ENCODE data around the gene TEF.

TEF gene

GRCh38 chr22:41444360-41445128, 62.8 kb downstream of the TEF start:
- Mint-ChIP-seq H3K4me3 (peak overlapping the region; percentile 92), H3K27ac (peak overlapping the region; percentile 99), H3K27me3 (no peaks in the 10 kb centered on the region), H3K36me3 (ENCODE audit: low read depth) (peaks cover 26% of the 10 kb centered on the region), H3K9me3 (no peaks in the 10 kb centered on the region), H3K4me1 (ENCODE audit: low read depth) (peaks cover 34% of the 10 kb centered on the region)

GRCh38 chr22:41445129-41446056, 63.7 kb downstream of the TEF start:
- peaks cover 26% of the 10 kb centered on the region for H3K36me3 Mint-ChIP-seq (ENCODE audit: low read depth)
- peak overlapping the region; percentile 99 for H3K27ac Mint-ChIP-seq
- H3K9me3 Mint-ChIP-seq, result no peaks in the 10 kb centered on the region
- H3K27me3 Mint-ChIP-seq, result no peaks in the 10 kb centered on the region
- H3K4me3 Mint-ChIP-seq, result peak overlapping the region; percentile 92
- peaks cover 34% of the 10 kb centered on the region for H3K4me1 Mint-ChIP-seq (ENCODE audit: low read depth)

- no peaks in the 10 kb centered on the region for H3K9me3 Mint-ChIP-seq
- H3K27ac Mint-ChIP-seq, result peak overlapping the region; percentile 99
- H3K4me3 Mint-ChIP-seq, result peak overlapping the region; percentile 92
- H3K4me1 Mint-ChIP-seq (ENCODE audit: low read depth), result peaks cover 29% of the 10 kb centered on the region
- no peaks in the 10 kb centered on the region for H3K27me3 Mint-ChIP-seq
- H3K36me3 Mint-ChIP-seq (ENCODE audit: low read depth), result peaks cover 26% of the 10 kb centered on the region
These were observed 64.3 kb downstream of the TEF start for GRCh38 chr22:41446057-41446501.

- H3K27ac Mint-ChIP-seq, result peak within 1 kb of the TSS; percentile 99
- peaks cover 26% of the 10 kb centered on the region for H3K36me3 Mint-ChIP-seq (ENCODE audit: low read depth)
- peaks cover 26% of the 10 kb centered on the region for H3K4me1 Mint-ChIP-seq (ENCODE audit: low read depth)
- no peaks in the 10 kb centered on the region for H3K9me3 Mint-ChIP-seq
- H3K4me3 Mint-ChIP-seq, result peak within 1 kb of the TSS; percentile 92
- H3K27me3 Mint-ChIP-seq, result no peaks in the 10 kb centered on the region
These were observed 65.1 kb downstream of the TEF start, which contains the start of gene TOB2 for GRCh38 chr22:41446639-41447434. Gene TOB2 (minus strand): TSS chr22:41446801. CDS start chr22:41437345, 9,456 bp downstream.

- Mint-ChIP-seq H3K27me3 (no peaks in the 10 kb centered on the region), H3K4me3 (peak overlapping the region; percentile 92), H3K36me3 (ENCODE audit: low read depth) (peaks cover 24% of the 10 kb centered on the region), H3K4me1 (ENCODE audit: low read depth) (peaks cover 23% of the 10 kb centered on the region), H3K27ac (peak overlapping the region; percentile 99), H3K9me3 (no peaks in the 10 kb centered on the region)
These were observed 65.9 kb downstream of the TEF start for GRCh38 chr22:41447435-41448188.

GRCh38 chr22:41448189-41448808, 66.6 kb downstream of the TEF start:
- H3K4me3 Mint-ChIP-seq, result peak overlapping the region; percentile 92
- peaks cover 19% of the 10 kb centered on the region for H3K36me3 Mint-ChIP-seq (ENCODE audit: low read depth)
- H3K27me3 Mint-ChIP-seq, result no peaks in the 10 kb centered on the region

More at GRCh38 chr22:41448189-41448808, 66.6 kb downstream of the TEF start:
- peaks cover 19% of the 10 kb centered on the region for H3K4me1 Mint-ChIP-seq (ENCODE audit: low read depth)
- peak overlapping the region; percentile 99 for H3K27ac Mint-ChIP-seq
- H3K9me3 Mint-ChIP-seq, result no peaks in the 10 kb centered on the region

Measured in stimulated activated naive CD8-positive, alpha-beta T cell treated with anti-CD3 and anti-CD28 coated beads, Interleukin-15, Interleukin-2, amounts not matched to agents 100 ng/mL and 50 ng/mL, for 24 hours (primary cell).